ENCODE data around the gene ECHDC3. TPM values are rescaled to one million over a fixed set of nuclear protein-coding genes. Genes with fewer than 3 reads are reported as not detected.
A peak's percentile ranks its signal among the peaks of the same experiment; 100 is the strongest.

The ECHDC3 gene
- total RNA-seq, 2 experiments from 2014 or later = 1.9 to 2.0 TPM

- Mint-ChIP-seq H3K27me3 (no peaks in the 10 kb centered on the region), H3K4me3 (no peak overlapping the region), H3K27ac (no peak overlapping the region), H3K4me1 (no peaks in the 10 kb centered on the region), H3K9me3 (no peaks in the 10 kb centered on the region), H3K36me3 (no peaks in the 10 kb centered on the region)
- no peak for DNase-seq
Observed at GRCh38 chr10:11773761-11774441, 31.7 kb downstream of the ECHDC3 start.

GRCh38 chr10:11775412-11775811 lies 33.2 kb downstream of the ECHDC3 start:
- Mint-ChIP-seq H3K4me3 (no peak overlapping the region), H3K27ac (no peak overlapping the region), H3K4me1 (no peaks in the 10 kb centered on the region), H3K36me3 (no peaks in the 10 kb centered on the region), H3K27me3 (no peaks in the 10 kb centered on the region), H3K9me3 (no peaks in the 10 kb centered on the region)
- no peak for DNase-seq

DNA sequence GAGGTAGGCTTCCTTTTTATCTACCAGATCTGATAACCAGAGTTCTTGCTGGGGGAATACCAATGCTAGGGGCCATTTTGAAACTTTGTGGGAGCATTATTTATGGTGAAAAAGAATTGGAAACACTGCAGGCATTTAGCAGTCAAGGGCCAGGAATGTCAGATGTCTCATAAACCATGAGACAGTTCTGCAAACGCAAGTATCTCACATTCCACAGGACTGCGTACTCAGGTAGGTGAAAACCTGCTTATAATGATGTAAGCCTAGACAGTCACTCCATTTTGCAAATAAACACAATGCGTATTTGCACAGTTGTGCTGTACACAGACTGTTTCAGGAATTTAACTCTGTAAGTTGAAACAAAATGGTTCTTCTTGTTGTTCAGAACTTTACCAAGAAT lies 33.9 kb downstream of the ECHDC3 start:
- Mint-ChIP-seq H3K9me3 (no peaks in the 10 kb centered on the region), H3K27ac (no peak overlapping the region), H3K4me1 (no peaks in the 10 kb centered on the region), H3K36me3 (no peaks in the 10 kb centered on the region), H3K4me3 (no peak overlapping the region), H3K27me3 (no peaks in the 10 kb centered on the region)
- no peak for DNase-seq

GRCh38 chr10:11781114-11781513 lies 38.9 kb downstream of the ECHDC3 start:
- Mint-ChIP-seq H3K9me3 (no peaks in the 10 kb centered on the region), H3K27me3 (peaks cover 7% of the 10 kb centered on the region), H3K36me3 (no peaks in the 10 kb centered on the region)

DNA sequence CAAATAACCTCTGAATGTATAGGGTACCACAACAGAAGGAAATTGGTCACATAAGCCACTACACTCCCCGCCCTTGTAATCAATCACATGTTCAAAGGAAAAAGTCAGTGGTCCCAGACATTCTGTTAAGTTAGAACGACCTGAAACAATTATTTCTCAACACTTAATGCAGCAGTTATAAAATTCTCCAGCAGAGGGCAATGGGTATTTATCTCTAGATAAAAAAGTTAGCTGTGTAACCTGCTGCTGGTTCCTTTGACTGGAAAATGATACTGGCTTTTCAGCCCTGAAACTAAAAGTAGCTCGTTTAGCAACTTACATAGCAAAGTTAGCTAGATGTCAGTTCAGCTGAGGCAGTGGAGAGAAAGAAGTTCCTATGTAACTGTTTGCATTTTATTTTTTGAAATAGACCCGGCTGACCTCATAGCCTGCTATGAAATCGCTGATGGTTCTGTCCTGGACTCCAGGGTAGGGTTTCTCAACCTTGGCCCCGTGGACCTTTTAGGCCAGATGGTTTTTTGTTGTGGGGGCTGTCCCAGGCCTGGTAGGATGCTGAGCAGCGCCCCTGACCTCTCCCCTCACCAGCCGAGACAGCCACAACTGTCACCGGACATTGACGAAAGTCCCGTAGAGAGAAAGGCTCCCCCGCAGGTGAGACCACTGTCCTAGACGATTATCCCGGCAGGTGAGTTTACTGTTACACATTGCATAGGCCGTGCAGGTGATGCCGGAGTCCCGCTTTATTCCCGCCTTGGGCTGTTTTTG lies 40.8 kb downstream of the ECHDC3 start:
- no peak overlapping the region for H3K4me3 Mint-ChIP-seq
- H3K4me1 Mint-ChIP-seq = peaks cover 6% of the 10 kb centered on the region
- no peak for DNase-seq

More at GRCh38 chr10:11781114-11781513, 38.9 kb downstream of the ECHDC3 start:
- Mint-ChIP-seq H3K4me3 (no peak overlapping the region), H3K27ac (no peak overlapping the region), H3K4me1 (peaks cover 6% of the 10 kb centered on the region)
- no peak for DNase-seq

DNA sequence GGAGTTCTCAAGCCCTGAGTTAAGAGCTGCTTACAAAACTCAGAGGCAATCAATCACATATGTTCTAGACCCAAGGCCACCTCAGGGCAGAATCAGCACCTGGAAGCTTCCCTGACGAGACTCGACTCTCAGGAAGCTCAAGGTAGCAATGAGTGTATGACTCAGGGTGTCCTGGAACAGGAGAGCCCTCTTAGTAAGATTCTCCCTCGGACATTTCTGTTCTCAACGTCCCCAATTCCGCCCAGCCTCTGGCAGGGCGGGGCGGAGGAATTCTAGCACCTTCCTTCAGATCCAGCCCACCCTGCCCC lies 41.3 kb downstream of the ECHDC3 start:
- H3K9me3 Mint-ChIP-seq = no peaks in the 10 kb centered on the region
- no peak overlapping the region for H3K4me3 Mint-ChIP-seq
- H3K36me3 Mint-ChIP-seq = no peaks in the 10 kb centered on the region
- peaks cover 7% of the 10 kb centered on the region for H3K27me3 Mint-ChIP-seq
- peaks cover 6% of the 10 kb centered on the region for H3K4me1 Mint-ChIP-seq
- no peak overlapping the region for H3K27ac Mint-ChIP-seq
- DNase-seq = no peak

More for the DNA sequence above, 40.8 kb downstream of the ECHDC3 start:
- no peaks in the 10 kb centered on the region for H3K36me3 Mint-ChIP-seq
- H3K27ac Mint-ChIP-seq = no peak overlapping the region
- H3K27me3 Mint-ChIP-seq = peaks cover 7% of the 10 kb centered on the region
- H3K9me3 Mint-ChIP-seq = no peaks in the 10 kb centered on the region

GRCh38 chr10:11787374-11787773 lies 45.2 kb downstream of the ECHDC3 start:
- H3K4me3 Mint-ChIP-seq = no peak overlapping the region

GRCh38 chr10:11787846-11788245 lies 45.7 kb downstream of the ECHDC3 start:
- H3K9me3 Mint-ChIP-seq = no peaks in the 10 kb centered on the region
- H3K27me3 Mint-ChIP-seq = peaks cover 7% of the 10 kb centered on the region
- no peak overlapping the region for H3K27ac Mint-ChIP-seq

More at GRCh38 chr10:11787374-11787773, 45.2 kb downstream of the ECHDC3 start:
- DNase-seq = no peak
- Mint-ChIP-seq H3K27me3 (peaks cover 7% of the 10 kb centered on the region), H3K36me3 (no peaks in the 10 kb centered on the region), H3K9me3 (no peaks in the 10 kb centered on the region), H3K4me1 (peaks cover 6% of the 10 kb centered on the region), H3K27ac (no peak overlapping the region)

GRCh38 chr10:11789306-11789705 lies 47.1 kb downstream of the ECHDC3 start:
- DNase-seq = no peak
- no peak overlapping the region for H3K4me3 Mint-ChIP-seq
- no peak overlapping the region for H3K27ac Mint-ChIP-seq
- H3K36me3 Mint-ChIP-seq = no peaks in the 10 kb centered on the region
- peaks cover 7% of the 10 kb centered on the region for H3K27me3 Mint-ChIP-seq
- H3K9me3 Mint-ChIP-seq = no peaks in the 10 kb centered on the region
- H3K4me1 Mint-ChIP-seq = no peaks in the 10 kb centered on the region

More at GRCh38 chr10:11787846-11788245, 45.7 kb downstream of the ECHDC3 start:
- Mint-ChIP-seq H3K4me3 (no peak overlapping the region), H3K36me3 (no peaks in the 10 kb centered on the region), H3K4me1 (peaks cover 4% of the 10 kb centered on the region)
- no peak for DNase-seq

DNA sequence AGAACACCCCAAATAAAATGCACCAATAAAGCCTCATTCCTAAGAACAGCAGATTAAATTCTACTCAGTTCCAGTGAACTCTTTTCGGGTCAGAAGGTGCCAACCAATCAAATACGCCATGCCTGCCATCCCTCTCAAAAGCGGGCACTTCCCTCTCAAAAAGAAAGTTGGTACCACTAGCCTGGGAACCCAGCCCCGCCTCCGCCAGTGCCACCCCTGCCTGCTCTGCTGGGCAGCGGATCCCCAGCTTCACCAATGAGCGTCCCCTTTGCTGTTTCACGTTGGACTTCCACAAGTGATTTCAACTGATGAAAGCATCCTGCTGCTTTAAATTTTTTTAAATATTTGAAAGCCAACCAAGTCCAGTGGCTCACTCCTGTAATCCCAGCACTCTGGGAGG lies 47.8 kb downstream of the ECHDC3 start:
- H3K27me3 Mint-ChIP-seq = peaks cover 7% of the 10 kb centered on the region

DNA sequence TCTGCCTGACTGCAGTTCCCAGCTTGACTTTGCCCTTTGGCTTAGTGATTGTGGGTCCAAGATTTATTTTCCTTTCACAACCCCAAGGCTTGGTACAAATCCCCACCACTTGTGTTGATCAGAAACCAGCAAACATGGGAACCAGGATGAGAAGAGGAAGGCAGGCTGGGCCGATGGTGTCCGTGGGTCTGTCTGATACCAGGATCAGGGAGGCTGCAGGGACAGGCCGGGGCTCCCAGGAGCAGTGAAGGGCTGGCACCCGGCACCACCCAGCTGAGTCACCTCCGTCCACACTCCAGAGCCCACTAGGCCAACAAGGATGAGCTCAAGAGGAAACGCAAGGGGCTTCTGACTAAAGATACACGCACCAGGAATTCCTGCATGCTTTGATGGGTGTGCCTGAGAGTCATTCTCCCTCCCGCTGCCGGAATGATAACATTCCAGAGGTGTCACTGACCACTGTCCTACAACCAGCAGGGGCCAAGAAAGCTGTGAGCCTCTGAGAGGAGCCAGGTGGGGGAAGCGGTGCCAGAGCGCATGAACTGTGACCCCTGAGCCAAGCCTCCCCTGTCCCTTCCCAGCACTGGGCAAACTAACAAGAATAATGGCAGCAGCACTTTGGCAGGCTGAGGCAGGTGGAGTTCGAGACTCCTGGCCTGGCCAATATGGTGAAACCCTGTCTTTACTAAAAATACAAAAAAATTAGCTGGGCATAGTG lies 51.7 kb downstream of the ECHDC3 start:
- no peaks in the 10 kb centered on the region for H3K4me1 Mint-ChIP-seq
- H3K9me3 Mint-ChIP-seq = no peaks in the 10 kb centered on the region
- H3K36me3 Mint-ChIP-seq = no peaks in the 10 kb centered on the region
- DNase-seq = no peak
- H3K4me3 Mint-ChIP-seq = no peak overlapping the region
- H3K27me3 Mint-ChIP-seq = no peaks in the 10 kb centered on the region
- H3K27ac Mint-ChIP-seq = peak overlapping the region; percentile 25

More for the DNA sequence above, 47.8 kb downstream of the ECHDC3 start:
- Mint-ChIP-seq H3K4me3 (no peak overlapping the region), H3K36me3 (no peaks in the 10 kb centered on the region), H3K9me3 (no peaks in the 10 kb centered on the region), H3K27ac (no peak overlapping the region), H3K4me1 (no peaks in the 10 kb centered on the region)
- DNase-seq = no peak

DNA sequence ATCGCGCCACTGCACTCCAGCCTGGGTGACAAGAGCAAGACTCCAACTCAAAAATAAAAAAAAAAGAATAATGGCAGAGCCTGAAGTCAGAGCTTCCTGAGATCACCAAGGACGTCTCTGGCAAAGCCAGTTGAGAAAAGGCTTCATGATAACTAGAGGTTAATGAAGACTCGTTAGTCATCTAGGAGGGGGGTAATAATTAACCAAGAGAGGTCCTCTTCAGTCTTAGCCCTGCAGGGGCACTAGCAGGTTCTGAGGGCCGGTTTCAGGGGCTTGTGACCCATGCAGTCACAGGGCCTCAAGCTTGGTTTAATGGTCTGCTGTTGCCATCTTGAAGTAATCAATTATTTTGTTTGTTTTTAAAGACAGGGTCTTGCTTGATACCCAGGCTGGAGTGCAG lies 52.4 kb downstream of the ECHDC3 start:
- H3K27me3 Mint-ChIP-seq = no peaks in the 10 kb centered on the region
- no peak for DNase-seq
- no peak overlapping the region for H3K27ac Mint-ChIP-seq
- H3K4me1 Mint-ChIP-seq = no peaks in the 10 kb centered on the region
- no peak overlapping the region for H3K4me3 Mint-ChIP-seq
- H3K9me3 Mint-ChIP-seq = no peaks in the 10 kb centered on the region
- H3K36me3 Mint-ChIP-seq = no peaks in the 10 kb centered on the region

- no peaks in the 10 kb centered on the region for H3K4me1 Mint-ChIP-seq
- H3K27ac Mint-ChIP-seq = no peak overlapping the region
- no peaks in the 10 kb centered on the region for H3K9me3 Mint-ChIP-seq
- DNase-seq = no peak
- no peaks in the 10 kb centered on the region for H3K36me3 Mint-ChIP-seq
- H3K4me3 Mint-ChIP-seq = peak overlapping the region; percentile 42
- H3K27me3 Mint-ChIP-seq = no peaks in the 10 kb centered on the region
Observed at GRCh38 chr10:11795101-11795920, 53.1 kb downstream of the ECHDC3 start.

DNA sequence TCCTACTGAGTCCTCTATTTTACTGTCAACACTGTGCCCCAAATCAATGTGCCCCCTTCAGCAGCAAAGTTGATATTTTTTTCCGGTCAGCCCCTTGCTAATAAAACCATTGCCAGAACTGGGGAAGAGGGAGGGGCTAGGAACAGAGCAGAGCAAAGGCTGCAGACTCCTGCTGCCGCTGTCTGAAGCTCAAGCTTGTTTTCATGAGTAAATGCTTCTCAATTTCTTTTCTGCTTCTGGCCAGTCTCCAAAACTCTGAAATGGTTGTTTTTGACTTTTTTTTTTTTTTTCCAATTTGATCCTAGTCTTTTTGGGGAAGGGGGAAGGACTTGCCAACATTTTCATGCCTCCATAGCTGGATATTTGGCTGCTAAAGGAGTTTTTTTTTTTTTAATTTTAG lies 54.3 kb downstream of the ECHDC3 start:
- no peak overlapping the region for H3K27ac Mint-ChIP-seq
- H3K36me3 Mint-ChIP-seq = no peaks in the 10 kb centered on the region
- H3K9me3 Mint-ChIP-seq = no peaks in the 10 kb centered on the region
- H3K4me1 Mint-ChIP-seq = no peaks in the 10 kb centered on the region
- no peak for DNase-seq
- H3K4me3 Mint-ChIP-seq = no peak overlapping the region
- H3K27me3 Mint-ChIP-seq = no peaks in the 10 kb centered on the region

GRCh38 chr10:11797281-11797680 lies 55.1 kb downstream of the ECHDC3 start:
- Mint-ChIP-seq H3K4me3 (no peak overlapping the region), H3K27me3 (no peaks in the 10 kb centered on the region), H3K9me3 (no peaks in the 10 kb centered on the region), H3K27ac (no peak overlapping the region), H3K4me1 (no peaks in the 10 kb centered on the region), H3K36me3 (no peaks in the 10 kb centered on the region)
- no peak for DNase-seq
